GM12873 (cell line): Measurements from ENCODE around the gene TTC17.

ENCODE experiments used
- TF ChIP-seq, protein P1 (sequence below): IDR thresholded peaks from 2 replicates; pipeline ENCODE4 v1.5.1; 2012; ENCODE audit warnings: low read depth, mild to moderate bottlenecking, moderate library complexity, low read length, control low read depth; ENCODE audit not compliant: insufficient read depth; ENCODE audit errors: missing control alignments

TTC17 gene

DNA sequence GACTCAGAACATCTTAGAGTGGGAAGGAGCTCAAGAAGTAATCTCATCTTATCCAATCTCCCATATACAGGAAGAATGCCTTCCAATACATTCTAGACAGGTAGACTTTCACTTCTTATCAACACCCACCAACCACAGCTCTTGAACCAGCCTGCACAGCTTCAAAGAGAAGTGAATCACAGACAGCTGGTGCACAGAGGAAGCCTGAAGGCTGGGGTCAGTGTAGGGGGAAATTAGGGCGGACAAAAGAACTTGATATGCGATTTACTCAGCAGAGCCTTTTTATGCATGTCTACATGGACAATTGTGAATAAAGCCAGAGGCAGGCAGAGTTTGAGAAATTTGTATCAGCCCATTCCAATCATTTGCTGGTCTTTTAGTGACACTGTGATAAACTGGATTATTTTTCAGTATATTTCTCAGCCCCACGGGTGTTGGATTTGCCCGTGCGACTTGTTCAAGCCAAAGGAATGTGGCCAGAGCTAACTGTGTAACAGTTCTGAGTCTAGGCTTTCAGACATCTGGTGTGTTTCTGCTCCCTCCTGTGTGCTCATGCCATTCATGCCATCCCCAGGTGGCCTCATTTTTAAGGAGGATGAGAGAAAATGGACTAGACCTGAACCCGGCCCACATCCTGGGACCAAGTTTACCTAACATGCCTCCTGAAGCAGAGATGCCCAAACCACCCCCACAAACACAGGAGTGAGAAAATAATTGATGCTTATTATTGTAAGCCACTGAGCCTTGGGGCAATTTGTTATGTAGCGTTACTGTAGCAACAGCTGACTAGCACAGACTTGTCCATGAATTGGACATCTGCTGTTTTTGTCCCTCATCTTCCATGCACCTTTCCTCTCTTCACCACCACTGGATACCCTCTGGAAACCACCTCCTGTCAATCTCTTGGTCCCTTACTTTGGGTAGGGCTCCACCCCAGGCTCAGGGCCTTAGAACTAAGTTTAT lies 184.3 kb downstream of the TTC17 start:
- TF ChIP-seq, protein P1, sequence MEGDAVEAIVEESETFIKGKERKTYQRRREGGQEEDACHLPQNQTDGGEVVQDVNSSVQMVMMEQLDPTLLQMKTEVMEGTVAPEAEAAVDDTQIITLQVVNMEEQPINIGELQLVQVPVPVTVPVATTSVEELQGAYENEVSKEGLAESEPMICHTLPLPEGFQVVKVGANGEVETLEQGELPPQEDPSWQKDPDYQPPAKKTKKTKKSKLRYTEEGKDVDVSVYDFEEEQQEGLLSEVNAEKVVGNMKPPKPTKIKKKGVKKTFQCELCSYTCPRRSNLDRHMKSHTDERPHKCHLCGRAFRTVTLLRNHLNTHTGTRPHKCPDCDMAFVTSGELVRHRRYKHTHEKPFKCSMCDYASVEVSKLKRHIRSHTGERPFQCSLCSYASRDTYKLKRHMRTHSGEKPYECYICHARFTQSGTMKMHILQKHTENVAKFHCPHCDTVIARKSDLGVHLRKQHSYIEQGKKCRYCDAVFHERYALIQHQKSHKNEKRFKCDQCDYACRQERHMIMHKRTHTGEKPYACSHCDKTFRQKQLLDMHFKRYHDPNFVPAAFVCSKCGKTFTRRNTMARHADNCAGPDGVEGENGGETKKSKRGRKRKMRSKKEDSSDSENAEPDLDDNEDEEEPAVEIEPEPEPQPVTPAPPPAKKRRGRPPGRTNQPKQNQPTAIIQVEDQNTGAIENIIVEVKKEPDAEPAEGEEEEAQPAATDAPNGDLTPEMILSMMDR: no peak
